HG03457 (cell line): ENCODE results near the gene SLC30A5.
"Not testable (repeated sequence)": the region's sequence is repeated elsewhere in the genome, so short reads cannot be mapped to it uniquely, and the experiment has no call there.

Experiments used
- ATAC-seq: cut with Tn5 transposase; IDR thresholded peaks from one replicate; pipeline ENCODE4 v1.9.1; 2021; ENCODE audit warnings: moderate number of reproducible peaks; ENCODE audit not compliant: unreplicated experiment

SLC30A5 gene

GRCh38 chr5:69093771-69094482 is at the start of gene SLC30A5:
TSS of gene SLC30A5 (plus strand) at chr5:69094014. CDS start at chr5:69094256, 242 bp downstream.
- peak; percentile 97 for ATAC-seq

GRCh38 chr5:69045213-69045612 is 48.6 kb upstream of the SLC30A5 start:
- not testable (repeated sequence) for ATAC-seq

GRCh38 chr5:69046375-69046957 is 47.3 kb upstream of the SLC30A5 start:
- no peak for ATAC-seq

- no peak for ATAC-seq
Observed at GRCh38 chr5:69048230-69048629, 45.6 kb upstream of the SLC30A5 start.

GRCh38 chr5:69049151-69049550 is 44.7 kb upstream of the SLC30A5 start:
- ATAC-seq, result no peak

- no peak for ATAC-seq
Observed at GRCh38 chr5:69049796-69050195, 44.0 kb upstream of the SLC30A5 start.

- ATAC-seq, result no peak
Observed at GRCh38 chr5:69050214-69050613, 43.6 kb upstream of the SLC30A5 start.

- no peak for ATAC-seq
Observed at GRCh38 chr5:69052181-69052580, 41.6 kb upstream of the SLC30A5 start.

- no peak for ATAC-seq
Observed at GRCh38 chr5:69074664-69075521, 18.9 kb upstream of the SLC30A5 start.

- no peak for ATAC-seq
Observed at GRCh38 chr5:69075522-69076179, 18.2 kb upstream of the SLC30A5 start.

GRCh38 chr5:69078921-69079540 is 14.8 kb upstream of the SLC30A5 start:
- no peak for ATAC-seq

- no peak for ATAC-seq
Observed at GRCh38 chr5:69079556-69079955, 14.3 kb upstream of the SLC30A5 start.

GRCh38 chr5:69083412-69083811 is 10.4 kb upstream of the SLC30A5 start:
- no peak for ATAC-seq

GRCh38 chr5:69084195-69084594 is 9.6 kb upstream of the SLC30A5 start:
- no peak for ATAC-seq

GRCh38 chr5:69084903-69085302 is 8.9 kb upstream of the SLC30A5 start:
- ATAC-seq, result no peak

- no peak for ATAC-seq
Observed at GRCh38 chr5:69086206-69086605, 7.6 kb upstream of the SLC30A5 start.

GRCh38 chr5:69088006-69088405 is 5.8 kb upstream of the SLC30A5 start:
- not testable (repeated sequence) for ATAC-seq

GRCh38 chr5:69090158-69090557 is 3.7 kb upstream of the SLC30A5 start:
- no peak for ATAC-seq

GRCh38 chr5:69091771-69092170 is 2.0 kb upstream of the SLC30A5 start:
- no peak for ATAC-seq

GRCh38 chr5:69092969-69093368 is 845 bp upstream of the SLC30A5 start:
- ATAC-seq, result no peak

GRCh38 chr5:69099302-69099701 is 5.5 kb downstream of the SLC30A5 start:
- no peak for ATAC-seq
